ENCODE measurements around the gene PARP15.

DNA sequence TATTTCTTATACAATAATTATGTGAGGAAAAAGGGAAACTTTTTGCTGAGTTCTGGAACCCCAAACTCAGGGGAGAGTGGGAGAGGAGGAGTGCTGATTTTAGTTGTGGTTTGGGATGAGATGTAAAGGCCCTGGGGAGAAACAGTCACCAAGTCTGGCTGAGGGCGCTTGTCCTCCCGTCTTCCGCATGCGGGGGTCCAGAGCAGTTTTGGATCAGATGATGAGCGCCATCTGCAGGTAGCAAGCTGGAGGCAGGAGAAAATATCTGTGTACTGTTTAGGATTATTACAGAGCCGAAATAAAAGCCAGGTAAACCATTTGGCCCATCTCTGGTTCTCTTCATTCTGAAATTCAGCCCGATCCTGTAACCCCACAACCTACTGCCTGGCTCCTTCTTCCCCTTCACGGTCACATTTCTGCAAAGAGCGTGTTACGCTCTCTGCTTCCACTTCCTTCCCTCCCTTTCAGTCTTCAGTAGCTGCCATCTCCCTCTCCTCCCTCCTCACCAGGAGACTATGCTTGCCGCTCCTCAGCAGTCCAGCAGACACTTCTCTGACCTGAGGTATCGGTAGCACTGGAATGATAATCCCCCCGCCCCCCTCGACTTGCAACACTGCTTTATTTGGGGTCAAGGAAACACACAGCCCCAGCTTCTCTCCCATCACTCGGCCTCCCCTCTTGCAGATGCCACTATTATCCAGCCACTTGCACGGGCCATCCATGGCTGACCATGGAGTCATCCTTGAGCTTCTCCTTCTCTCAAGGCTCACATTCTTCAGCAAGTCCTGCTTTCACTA is 101.8 kb downstream of the PARP15 start:
- TF ChIP-seq CTCF (IDR thresholded peaks at IDR 0.05) = peak; percentile 51 to 92 (median 84)
- TF ChIP-seq POLR2A (IDR thresholded peaks at IDR 0.05) = no peak
